Adipocyte (in vitro differentiated cells): ENCODE data around the gene WNK2.

Experiments used
- DNase-seq: peaks from one replicate; pipeline ENCODE4 v3.0.0-alpha.2; 2015; ENCODE audit warnings: low read depth
- H3K27me3 ChIP-seq: replicated peaks from 2 replicates; pipeline ENCODE4 v1.7.0; 2013; ENCODE audit warnings: mild to moderate bottlenecking, low read length, moderate library complexity; ENCODE audit not compliant: control insufficient read depth, insufficient read depth
- H3K36me3 ChIP-seq: 2 replicates; pipeline ENCODE4 v1.7.0; 2013; ENCODE audit warnings: low read length, mild to moderate bottlenecking, moderate library complexity; ENCODE audit not compliant: control insufficient read depth, insufficient read depth, severe bottlenecking
- H3K4me1 ChIP-seq: 2 replicates; pipeline ENCODE4 v1.7.0; 2013; ENCODE audit warnings: mild to moderate bottlenecking, low read length, moderate library complexity; ENCODE audit not compliant: control insufficient read depth, insufficient read depth
- H3K4me3 ChIP-seq: 2 replicates; pipeline ENCODE4 v1.7.0; 2013; ENCODE audit warnings: mild to moderate bottlenecking, low read length, moderate library complexity
- H3K9ac ChIP-seq: 2 replicates; pipeline ENCODE4 v1.7.0; 2013; ENCODE audit warnings: mild to moderate bottlenecking, low read length, moderate library complexity
- H3K9me3 ChIP-seq: 2 replicates; pipeline ENCODE4 v1.7.0; 2013; ENCODE audit warnings: mild to moderate bottlenecking, low read length, moderate library complexity; ENCODE audit not compliant: control insufficient read depth

The WNK2 gene

DNA sequence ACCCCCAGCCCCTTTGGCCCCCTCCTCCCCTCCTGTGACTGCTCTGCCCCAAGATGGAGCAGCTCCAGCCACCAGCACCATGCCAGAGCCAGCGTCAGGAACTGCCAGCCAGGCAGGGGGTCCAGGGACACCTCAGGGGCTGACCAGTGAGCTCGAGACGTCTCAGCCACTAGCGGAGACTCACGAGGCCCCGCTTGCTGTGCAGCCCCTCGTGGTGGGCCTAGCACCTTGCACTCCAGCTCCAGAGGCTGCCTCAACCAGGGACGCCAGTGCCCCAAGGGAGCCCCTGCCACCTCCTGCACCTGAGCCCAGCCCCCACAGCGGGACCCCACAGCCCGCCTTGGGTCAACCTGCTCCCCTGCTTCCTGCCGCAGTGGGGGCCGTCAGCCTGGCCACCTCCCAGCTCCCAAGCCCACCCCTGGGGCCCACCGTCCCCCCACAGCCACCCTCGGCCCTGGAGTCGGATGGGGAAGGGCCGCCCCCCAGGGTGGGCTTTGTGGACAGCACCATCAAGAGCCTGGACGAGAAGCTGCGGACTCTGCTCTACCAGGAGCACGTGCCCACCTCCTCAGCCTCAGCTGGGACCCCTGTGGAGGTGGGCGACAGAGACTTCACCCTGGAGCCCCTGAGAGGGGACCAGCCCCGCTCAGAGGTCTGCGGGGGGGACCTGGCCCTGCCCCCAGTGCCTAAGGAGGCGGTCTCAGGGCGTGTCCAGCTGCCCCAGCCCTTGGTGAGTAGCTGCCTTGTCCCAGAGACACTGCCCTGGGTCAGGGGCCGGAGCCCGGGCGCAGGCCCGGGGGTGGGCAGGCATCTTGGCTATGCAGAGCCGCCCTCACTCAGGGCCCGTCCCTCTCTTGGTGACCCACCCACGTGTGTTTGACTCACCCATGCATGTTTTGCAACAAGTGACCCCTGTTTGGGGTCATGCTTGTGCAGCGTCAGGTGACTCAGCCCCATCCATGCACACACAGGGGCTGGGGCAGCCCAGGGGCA is 105.2 kb downstream of the WNK2 start:
- H3K9me3 ChIP-seq = peaks cover 5% of the 10 kb centered on the region
- H3K27me3 ChIP-seq = peaks cover 20% of the 10 kb centered on the region
- H3K9ac ChIP-seq = no peak overlapping the region
- H3K4me3 ChIP-seq = no peak overlapping the region
- peak; percentile 43 for DNase-seq
- no peaks in the 10 kb centered on the region for H3K4me1 ChIP-seq
- H3K36me3 ChIP-seq = no peaks in the 10 kb centered on the region

DNA sequence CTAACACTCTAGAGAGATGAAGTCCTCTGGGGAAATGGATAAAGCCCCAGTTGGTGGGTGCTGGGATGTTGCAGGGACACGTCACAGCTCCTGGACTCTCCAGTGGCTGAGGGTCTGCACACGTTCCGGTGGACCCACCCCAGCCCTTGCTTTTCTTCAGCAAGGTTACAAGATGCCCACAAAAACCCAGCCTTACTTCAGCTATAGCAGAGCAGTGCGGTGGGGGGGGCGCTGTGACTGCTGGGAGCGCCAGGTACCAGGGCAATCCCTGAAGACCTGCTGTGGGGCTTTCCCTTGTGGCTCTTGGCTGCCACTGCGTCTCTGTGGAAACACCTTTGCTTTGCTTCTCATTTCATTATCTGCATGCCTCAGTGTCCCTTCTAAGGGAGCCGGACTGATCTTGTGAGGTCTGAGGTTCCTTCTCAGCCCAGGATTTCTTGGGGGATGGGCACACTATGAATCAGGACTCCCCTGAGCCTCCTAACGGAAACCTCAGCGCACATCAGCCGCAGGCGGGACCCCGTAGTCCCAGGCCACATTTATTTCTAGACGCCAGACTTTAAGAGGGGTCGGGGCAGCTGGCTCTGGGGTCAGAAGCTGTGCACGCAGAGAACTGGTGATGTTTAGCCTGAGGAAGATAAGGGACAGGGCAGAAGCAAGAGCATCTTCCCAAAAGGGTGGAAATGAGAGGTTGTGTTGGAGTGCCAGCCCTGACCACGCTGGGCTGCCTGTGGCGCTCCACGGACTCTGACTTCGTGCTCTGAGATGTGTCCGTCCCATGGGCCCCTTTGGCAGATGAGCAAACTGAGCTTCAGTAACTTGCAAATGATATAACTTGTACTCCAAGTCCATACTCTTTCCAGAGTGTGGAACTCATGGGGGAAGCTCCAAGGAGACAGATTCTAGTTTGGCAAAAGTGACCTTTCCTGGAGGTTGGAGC is 106.8 kb downstream of the WNK2 start:
- no peak for DNase-seq
- no peaks in the 10 kb centered on the region for H3K36me3 ChIP-seq
- no peaks in the 10 kb centered on the region for H3K4me1 ChIP-seq
- no peak overlapping the region for H3K9ac ChIP-seq
- H3K4me3 ChIP-seq = no peak overlapping the region
- H3K9me3 ChIP-seq = no peaks in the 10 kb centered on the region
- peaks cover 23% of the 10 kb centered on the region for H3K27me3 ChIP-seq

DNA sequence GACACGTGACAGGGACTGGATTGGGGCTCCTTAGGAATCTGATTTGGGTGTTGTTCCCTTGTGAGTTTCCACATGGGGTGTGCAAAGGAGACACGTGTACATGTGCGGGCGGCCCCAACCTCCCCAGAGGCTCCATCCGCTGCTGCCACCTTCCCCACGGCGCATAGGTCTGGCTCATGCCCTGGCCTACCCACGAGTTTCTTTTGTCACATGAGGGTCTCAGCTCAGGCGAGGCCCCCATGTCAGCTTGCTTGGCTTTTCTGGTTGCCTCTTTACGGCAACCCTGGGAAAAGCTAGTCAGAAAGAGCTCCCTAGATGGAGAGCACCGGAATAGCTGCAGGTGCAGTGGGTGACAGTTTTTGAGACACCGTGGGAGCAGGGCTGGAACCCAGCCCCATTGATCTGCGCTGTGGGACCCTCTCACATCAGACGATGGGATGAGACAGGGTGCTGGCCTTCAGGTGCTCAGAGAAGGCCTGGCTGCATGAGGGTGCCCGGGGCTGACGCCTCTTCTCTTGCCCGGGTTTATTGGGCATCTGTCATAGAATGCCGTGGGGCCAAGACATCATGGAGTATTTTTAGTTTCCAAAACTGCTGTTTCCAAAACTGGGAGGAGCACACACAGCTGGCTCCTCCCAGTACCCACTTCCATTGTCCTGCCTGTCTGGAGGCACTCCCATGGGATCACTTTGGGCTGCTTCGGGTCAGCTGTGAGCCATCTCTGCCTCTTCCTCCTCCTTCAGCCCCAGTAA is 107.8 kb downstream of the WNK2 start:
- peaks cover 23% of the 10 kb centered on the region for H3K27me3 ChIP-seq
- H3K9ac ChIP-seq = no peak overlapping the region
- no peaks in the 10 kb centered on the region for H3K36me3 ChIP-seq
- no peaks in the 10 kb centered on the region for H3K9me3 ChIP-seq
- DNase-seq = no peak
- H3K4me1 ChIP-seq = no peaks in the 10 kb centered on the region
- H3K4me3 ChIP-seq = no peak overlapping the region

DNA sequence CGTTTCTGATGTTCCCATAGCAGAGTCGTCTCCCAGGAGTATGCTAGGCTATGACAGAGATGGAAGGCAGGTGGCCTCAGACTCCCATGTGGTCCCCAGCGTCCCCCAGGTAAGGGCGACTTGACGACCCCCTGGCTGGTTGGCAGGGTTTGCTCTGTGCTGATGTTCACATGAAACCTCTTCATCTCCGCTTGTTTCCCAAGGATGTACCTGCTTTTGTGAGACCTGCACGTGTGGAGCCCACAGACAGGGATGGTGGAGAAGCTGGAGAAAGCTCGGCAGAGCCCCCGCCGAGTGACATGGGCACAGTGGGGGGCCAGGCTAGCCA is 108.3 kb downstream of the WNK2 start:
- H3K9ac ChIP-seq = no peak overlapping the region
- no peak for DNase-seq
- H3K9me3 ChIP-seq = no peaks in the 10 kb centered on the region
- no peak overlapping the region for H3K4me3 ChIP-seq
- H3K4me1 ChIP-seq = no peaks in the 10 kb centered on the region
- H3K36me3 ChIP-seq = no peaks in the 10 kb centered on the region
- H3K27me3 ChIP-seq = peaks cover 23% of the 10 kb centered on the region

DNA sequence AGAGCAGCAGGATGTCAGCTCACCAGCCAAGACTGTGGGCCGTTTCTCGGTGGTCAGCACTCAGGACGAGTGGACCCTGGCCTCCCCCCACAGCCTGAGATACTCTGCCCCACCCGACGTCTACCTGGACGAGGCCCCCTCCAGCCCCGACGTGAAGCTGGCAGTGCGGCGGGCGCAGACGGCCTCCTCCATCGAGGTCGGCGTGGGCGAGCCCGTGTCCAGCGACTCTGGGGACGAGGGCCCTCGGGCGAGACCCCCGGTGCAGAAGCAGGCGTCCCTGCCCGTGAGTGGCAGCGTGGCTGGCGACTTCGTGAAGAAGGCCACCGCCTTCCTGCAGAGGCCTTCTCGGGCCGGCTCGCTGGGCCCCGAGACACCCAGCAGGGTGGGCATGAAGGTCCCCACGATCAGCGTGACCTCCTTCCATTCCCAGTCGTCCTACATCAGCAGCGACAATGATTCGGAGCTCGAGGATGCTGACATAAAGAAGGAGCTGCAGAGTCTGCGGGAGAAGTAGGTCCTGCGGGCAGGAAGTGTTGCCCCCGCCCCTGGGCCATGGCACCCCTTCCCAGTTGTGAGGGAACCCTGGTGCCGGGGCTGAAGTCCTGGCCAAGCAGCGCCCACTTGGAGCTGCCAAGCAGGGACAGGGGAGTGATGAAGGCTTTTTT is 108.9 kb downstream of the WNK2 start:
- no peak for DNase-seq
- H3K9me3 ChIP-seq = no peaks in the 10 kb centered on the region
- no peak overlapping the region for H3K9ac ChIP-seq
- peaks cover 23% of the 10 kb centered on the region for H3K27me3 ChIP-seq
- H3K4me3 ChIP-seq = no peak overlapping the region
- H3K4me1 ChIP-seq = no peaks in the 10 kb centered on the region
- H3K36me3 ChIP-seq = no peaks in the 10 kb centered on the region

DNA sequence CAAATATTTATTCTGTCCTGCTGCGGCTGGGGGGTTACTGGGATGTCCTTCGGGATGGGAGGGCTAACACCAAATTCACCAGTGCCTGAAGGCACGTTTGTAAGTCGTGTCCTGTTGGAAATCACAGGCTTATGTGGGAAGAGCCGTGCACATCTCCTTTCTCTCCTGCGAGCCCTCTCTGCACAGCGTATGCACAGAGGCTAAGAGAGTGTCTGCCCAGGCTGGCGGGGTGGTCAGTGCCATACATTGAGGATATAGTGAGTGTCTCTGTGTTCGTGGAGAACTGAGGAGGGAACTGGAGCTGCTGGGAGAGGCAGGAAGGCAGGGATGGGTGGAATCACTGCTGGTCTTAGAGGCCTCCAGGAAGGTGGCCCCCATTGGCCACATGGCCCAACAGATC is 110.1 kb downstream of the WNK2 start:
- Histone ChIP-seq H3K4me1 (no peaks in the 10 kb centered on the region), H3K4me3 (no peak overlapping the region), H3K36me3 (no peaks in the 10 kb centered on the region), H3K27me3 (peaks cover 23% of the 10 kb centered on the region), H3K9me3 (no peaks in the 10 kb centered on the region), H3K9ac (no peak overlapping the region)
- DNase-seq = no peak

DNA sequence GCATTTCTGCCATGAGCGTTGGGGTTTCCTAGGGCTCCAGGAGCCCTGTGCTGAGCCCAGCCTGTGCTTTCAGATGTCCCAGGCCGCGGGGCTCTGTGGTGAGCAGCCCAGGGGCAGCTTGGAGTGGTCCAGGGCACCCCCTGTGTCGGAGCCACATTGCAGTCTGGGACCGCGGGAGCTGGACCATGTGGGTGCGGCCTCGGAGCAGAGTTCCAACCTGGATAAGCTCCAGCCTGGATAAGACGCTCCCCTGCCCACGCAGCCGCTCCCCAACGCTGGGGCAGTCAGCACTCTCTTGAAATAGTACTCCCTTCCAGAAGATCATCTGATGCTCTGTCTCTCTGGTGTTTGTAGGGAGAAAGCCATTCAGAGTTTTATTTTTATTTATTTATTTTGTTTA is 111.1 kb downstream of the WNK2 start:
- peak; percentile 2 for DNase-seq
- Histone ChIP-seq H3K27me3 (peaks cover 23% of the 10 kb centered on the region), H3K4me1 (no peaks in the 10 kb centered on the region), H3K36me3 (no peaks in the 10 kb centered on the region), H3K4me3 (no peak overlapping the region), H3K9ac (no peak overlapping the region), H3K9me3 (no peaks in the 10 kb centered on the region)

DNA sequence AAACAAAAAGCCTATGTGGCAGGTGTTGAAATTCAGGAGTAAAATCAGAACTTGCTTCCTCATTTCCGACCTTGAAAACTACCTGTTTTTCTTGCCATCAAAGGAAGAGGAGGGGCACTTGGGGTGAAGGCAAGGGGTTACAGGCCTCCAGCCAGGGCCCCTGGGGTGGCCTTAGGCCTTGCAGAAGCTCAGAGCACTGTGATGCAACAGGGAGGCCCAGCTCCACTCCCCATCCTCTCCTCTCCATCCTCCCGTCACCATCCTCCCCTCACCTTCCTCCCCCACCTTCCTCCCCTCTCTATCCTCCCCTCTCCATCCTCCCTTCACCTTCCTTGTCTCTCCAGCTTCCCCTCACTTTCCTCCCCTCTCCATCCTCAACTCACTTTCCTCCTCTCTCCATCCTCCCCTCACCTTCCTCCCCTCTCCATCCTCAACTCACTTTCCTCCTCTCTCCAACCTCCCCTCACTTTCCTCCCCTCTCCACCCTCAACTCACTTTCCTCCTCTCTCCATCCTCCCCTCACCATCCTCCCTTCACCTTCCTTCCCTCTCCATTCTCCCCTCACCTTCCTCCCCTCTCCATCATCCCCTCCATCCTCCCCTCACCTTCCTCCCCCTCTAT is 111.6 kb downstream of the WNK2 start:
- H3K36me3 ChIP-seq = no peaks in the 10 kb centered on the region
- DNase-seq = no peak

DNA sequence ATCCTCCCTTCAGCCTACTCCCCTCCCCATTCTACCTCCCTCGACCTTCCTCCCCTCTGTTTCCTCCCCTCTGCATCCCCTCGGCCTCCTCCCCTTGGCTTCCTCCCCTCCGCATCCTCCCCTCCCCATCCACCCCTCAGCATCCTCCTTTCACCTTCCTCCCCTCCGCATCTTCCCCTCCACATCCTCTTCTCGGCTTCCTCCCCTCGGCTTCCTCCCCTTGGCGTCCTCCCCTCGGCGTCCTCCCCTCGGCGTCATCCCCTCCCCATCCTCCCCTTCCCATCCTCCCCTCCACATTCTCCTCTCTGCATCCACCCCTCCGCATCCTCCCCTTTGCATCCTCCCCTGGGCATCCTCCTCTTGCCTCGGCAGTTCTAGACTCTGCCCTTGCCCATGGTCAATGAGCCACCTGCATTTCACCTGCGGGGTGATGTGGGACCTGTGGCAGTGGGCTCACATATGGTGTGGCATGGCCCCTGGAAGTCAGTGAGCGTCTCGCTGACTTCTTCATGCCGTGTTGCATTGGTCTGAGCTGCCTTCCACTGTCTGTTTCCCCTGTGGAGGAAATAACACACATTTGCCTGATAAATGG is 113.0 kb downstream of the WNK2 start:
- Histone ChIP-seq H3K4me3 (no peak overlapping the region), H3K9ac (no peak overlapping the region), H3K27me3 (peaks cover 13% of the 10 kb centered on the region), H3K36me3 (no peaks in the 10 kb centered on the region), H3K9me3 (no peaks in the 10 kb centered on the region), H3K4me1 (peaks cover under 1% of the 10 kb centered on the region)
- DNase-seq = no peak

More for the DNA sequence above, 111.6 kb downstream of the WNK2 start:
- Histone ChIP-seq H3K9me3 (no peaks in the 10 kb centered on the region), H3K27me3 (peaks cover 23% of the 10 kb centered on the region), H3K4me1 (no peaks in the 10 kb centered on the region), H3K4me3 (no peak overlapping the region), H3K9ac (no peak overlapping the region)
